ENCODE results near the gene RPS2. TPM values are rescaled to one million over a fixed set of nuclear protein-coding genes. Genes with fewer than 3 reads are reported as not detected.

RPS2 gene
- total RNA-seq, 4 donors from 2014 or later = 899 to 1,585 (median 1,295) TPM

DNA sequence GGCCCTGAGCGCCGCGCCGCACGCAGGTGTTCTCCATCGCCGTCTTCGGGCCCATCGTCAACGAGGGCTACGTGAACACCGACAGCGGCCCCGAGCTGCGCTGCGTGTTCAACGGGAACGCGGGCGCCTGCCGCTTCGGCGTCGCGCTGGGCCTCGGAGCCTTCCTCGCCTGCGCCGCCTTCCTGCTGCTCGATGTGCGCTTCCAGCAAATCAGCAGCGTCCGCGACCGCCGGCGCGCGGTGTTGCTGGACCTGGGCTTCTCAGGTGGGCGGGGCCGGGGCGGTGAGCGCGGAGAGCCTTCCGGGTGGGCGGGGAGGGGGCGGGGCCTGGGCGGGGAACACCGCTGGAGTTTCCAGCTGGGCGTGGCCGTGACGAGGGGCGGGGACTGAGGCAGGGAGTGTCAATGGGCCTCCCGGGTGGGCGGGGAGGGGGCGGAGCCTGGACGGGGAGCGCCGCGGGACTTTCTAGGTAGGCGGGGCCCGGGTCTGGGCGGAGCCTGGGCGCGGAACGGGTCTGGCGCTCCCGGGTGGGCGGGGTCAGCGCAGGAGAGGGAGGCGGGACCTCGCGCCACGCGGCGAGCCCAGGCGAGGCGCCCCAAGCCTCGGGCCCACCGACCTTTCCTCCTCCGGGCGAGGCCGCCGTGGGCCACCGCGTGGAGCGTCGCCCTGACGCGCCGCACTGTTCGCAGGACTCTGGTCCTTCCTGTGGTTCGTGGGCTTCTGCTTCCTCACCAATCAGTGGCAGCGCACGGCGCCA, 27.5 kb upstream of the RPS2 start:
- Histone ChIP-seq H3K27me3 (peaks cover 52% of the 10 kb centered on the region), H3K9me3 (no peaks in the 10 kb centered on the region), H3K4me3 (peak overlapping the region; percentile 5 to 49), H3K36me3 (peaks cover 0 to 12% of the 10 kb centered on the region in 2 donors), H3K27ac (peak overlapping the region in 2 of 4 donors; percentile 30 to 40), H3K4me1 (peaks cover 0 to 43% (median 25%) of the 10 kb centered on the region in 3 donors)
- TF ChIP-seq POLR2A (IDR thresholded peaks at IDR 0.05) (no peak), POLR2AphosphoS5 (IDR thresholded peaks at IDR 0.05) (no peak), EP300 (IDR thresholded peaks at IDR 0.05) (no peak)
- TF ChIP-seq, protein P1, sequence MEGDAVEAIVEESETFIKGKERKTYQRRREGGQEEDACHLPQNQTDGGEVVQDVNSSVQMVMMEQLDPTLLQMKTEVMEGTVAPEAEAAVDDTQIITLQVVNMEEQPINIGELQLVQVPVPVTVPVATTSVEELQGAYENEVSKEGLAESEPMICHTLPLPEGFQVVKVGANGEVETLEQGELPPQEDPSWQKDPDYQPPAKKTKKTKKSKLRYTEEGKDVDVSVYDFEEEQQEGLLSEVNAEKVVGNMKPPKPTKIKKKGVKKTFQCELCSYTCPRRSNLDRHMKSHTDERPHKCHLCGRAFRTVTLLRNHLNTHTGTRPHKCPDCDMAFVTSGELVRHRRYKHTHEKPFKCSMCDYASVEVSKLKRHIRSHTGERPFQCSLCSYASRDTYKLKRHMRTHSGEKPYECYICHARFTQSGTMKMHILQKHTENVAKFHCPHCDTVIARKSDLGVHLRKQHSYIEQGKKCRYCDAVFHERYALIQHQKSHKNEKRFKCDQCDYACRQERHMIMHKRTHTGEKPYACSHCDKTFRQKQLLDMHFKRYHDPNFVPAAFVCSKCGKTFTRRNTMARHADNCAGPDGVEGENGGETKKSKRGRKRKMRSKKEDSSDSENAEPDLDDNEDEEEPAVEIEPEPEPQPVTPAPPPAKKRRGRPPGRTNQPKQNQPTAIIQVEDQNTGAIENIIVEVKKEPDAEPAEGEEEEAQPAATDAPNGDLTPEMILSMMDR (IDR thresholded peaks at IDR 0.05) = no peak
- WGBS, 2 donors (ENCODE audit: low coverage in 1 of 2) = 0% methylated on average over 3 of the region's 96 CpGs; no CpG with 5 or more reads in 1 of the 2 donors
- ATAC-seq = peak; percentile 81

DNA sequence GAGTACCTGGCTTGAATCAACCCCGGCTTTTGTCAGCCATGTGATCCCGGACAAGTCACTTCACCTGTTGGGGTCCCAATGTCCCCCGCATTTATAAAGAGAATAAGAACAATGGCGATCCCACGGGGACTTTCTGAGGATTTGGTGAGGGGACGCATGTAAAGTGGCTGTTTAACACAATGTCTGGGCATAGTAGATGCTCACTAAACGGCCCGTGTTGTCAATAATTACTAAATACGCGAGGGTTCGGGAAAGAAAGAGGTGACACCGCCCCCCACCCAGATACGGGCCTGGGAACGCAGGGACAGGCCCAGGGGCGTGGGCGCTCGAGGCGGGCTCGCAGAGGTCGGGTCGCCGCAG, 26.9 kb upstream of the RPS2 start:
- H3K36me3 ChIP-seq = peaks cover 0 to 12% of the 10 kb centered on the region in 2 donors
- no peaks in the 10 kb centered on the region for H3K9me3 ChIP-seq
- TF ChIP-seq POLR2AphosphoS5 (IDR thresholded peaks at IDR 0.05) (no peak), POLR2A (IDR thresholded peaks at IDR 0.05) (no peak), EP300 (IDR thresholded peaks at IDR 0.05) (no peak)
- TF ChIP-seq, protein P1 (IDR thresholded peaks at IDR 0.05) = no peak
- peaks cover 0 to 38% (median 21%) of the 10 kb centered on the region in 3 donors for H3K4me1 ChIP-seq
- peak overlapping the region in 2 of 4 donors; percentile 30 to 40 for H3K27ac ChIP-seq
- H3K4me3 ChIP-seq = peak overlapping the region; percentile 5 to 49
- ATAC-seq = no peak
- peaks cover 52% of the 10 kb centered on the region for H3K27me3 ChIP-seq
- WGBS, 2 donors (ENCODE audit: low coverage in 1 of 2) = 14% methylated on average over 19 of the region's 22 CpGs; no CpG with 5 or more reads in 1 of the 2 donors

DNA sequence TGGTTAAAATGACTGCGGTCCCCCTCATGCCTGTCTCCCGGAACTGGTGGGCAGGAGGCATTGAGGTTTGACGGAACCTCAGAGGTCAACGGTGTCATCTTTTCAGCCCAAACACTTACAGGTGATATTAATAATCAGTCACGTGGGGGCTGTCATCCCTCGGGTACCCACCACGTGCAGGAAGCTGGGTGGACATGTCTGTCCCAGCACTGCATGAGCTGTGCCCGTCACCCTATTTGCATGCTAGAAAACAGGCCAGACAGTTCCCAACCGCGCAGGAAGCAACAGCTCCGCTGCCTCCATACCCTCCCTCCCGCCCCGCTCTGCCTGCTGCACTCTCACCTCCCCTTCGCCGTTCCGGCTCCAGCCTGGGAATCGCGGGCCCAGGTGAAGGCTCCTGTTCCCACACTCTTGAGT, 26.5 kb upstream of the RPS2 start:
- Histone ChIP-seq H3K36me3 (peaks cover 0 to 14% of the 10 kb centered on the region in 2 donors), H3K9me3 (no peaks in the 10 kb centered on the region), H3K27me3 (peaks cover 52% of the 10 kb centered on the region), H3K4me1 (peaks cover 0 to 37% (median 21%) of the 10 kb centered on the region in 3 donors), H3K27ac (no peak overlapping the region), H3K4me3 (peak overlapping the region in 1 of 2 donors; percentile 49)
- ATAC-seq = no peak
- TF ChIP-seq POLR2AphosphoS5 (IDR thresholded peaks at IDR 0.05) = no peak
- TF ChIP-seq, protein P1 (IDR thresholded peaks at IDR 0.05) = no peak
- TF ChIP-seq EP300 (IDR thresholded peaks at IDR 0.05) = no peak
- TF ChIP-seq POLR2A (IDR thresholded peaks at IDR 0.05) = no peak
- 8% methylated on average over 4 of the region's 18 CpGs; no CpG with 5 or more reads in 1 of the 2 donors for WGBS, 2 donors (ENCODE audit: low coverage in 1 of 2)

DNA sequence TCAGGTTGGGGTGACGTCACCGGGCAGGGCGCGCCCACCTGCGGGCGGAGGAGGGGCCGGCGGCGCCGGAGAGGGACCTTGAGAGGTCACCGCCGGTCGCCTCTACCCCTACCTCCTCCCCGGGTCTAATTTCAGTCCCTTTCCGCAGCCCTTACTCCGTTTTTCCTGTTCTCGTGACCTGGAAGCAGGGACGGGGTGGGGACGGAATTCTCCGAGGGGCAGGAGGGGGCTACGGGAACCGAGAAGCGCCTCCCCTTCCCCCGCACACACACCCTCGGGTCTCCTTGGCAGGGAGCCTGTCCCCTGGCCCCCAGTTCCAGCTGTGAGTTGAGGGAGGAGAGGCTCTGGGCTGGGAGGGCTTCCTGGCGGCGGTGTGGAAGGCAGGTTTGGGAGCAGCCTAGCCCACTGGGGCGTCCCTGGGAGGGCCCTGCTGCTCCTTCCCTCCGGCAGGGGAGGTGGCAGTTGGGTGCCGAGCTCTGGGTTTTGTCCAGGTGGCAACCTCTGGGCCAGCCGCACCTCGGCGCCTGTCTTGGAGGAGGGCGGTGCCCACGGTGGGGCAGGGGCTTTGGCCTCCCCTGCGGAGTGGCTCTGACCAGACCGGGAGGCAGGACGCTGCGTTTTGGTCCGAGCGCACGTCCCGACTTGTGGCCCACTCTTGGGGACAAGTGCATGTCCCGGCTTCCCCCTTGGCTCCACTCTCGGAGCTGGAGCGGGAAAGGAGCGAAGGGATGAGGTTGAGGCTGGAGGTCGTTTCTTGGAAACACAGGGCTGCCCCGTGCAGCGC, 25.9 kb upstream of the RPS2 start:
- no peak for TF ChIP-seq EP300 (IDR thresholded peaks at IDR 0.05)
- TF ChIP-seq, protein P1 (IDR thresholded peaks at IDR 0.05) = no peak
- TF ChIP-seq POLR2AphosphoS5 (IDR thresholded peaks at IDR 0.05) = no peak
- no peak for TF ChIP-seq POLR2A (IDR thresholded peaks at IDR 0.05)
- H3K27me3 ChIP-seq = peaks cover 52% of the 10 kb centered on the region
- H3K9me3 ChIP-seq = no peaks in the 10 kb centered on the region
- H3K4me3 ChIP-seq = peak overlapping the region in 1 of 2 donors; percentile 30
- H3K4me1 ChIP-seq = peaks cover 0 to 40% (median 21%) of the 10 kb centered on the region in 3 donors
- WGBS, 2 donors (ENCODE audit: low coverage in 1 of 2) = 3% methylated on average over 21 of the region's 50 CpGs; no CpG with 5 or more reads in 1 of the 2 donors
- ATAC-seq = no peak
- no peak overlapping the region for H3K27ac ChIP-seq
- H3K36me3 ChIP-seq = peaks cover 0 to 20% of the 10 kb centered on the region in 2 donors
